Right cardiac atrium (tissue), 5 donors: ENCODE measurements around the gene RRP8. TPM values are rescaled to one million over a fixed set of nuclear protein-coding genes. Genes with fewer than 3 reads are reported as not detected.

ENCODE experiments used
- ATAC-seq, 2 donors: fragments of 200-7000 bp; cut with Tn5 transposase; one replicate each; pipeline versions ENCODE4 v1.8.0 to v1.9.1; 2020; ENCODE audit warnings: moderate library complexity in 2 of 2, mild to moderate bottlenecking in 1 of 2
- DNase-seq, 3 donors: peaks; one replicate each; pipeline ENCODE4 v3.0.0-alpha.2; 2020
- H3K27ac ChIP-seq: one replicate; pipeline ENCODE4 v1.5.1; 2013; ENCODE audit warnings: mild to moderate bottlenecking, low read length, control low read depth, moderate library complexity
- H3K27me3 ChIP-seq: one replicate; pipeline ENCODE4 v1.6.1; 2013; ENCODE audit not compliant: control insufficient read depth, insufficient read depth
- H3K4me1 ChIP-seq: one replicate; pipeline ENCODE4 v1.6.1; 2013; ENCODE audit warnings: low read length; ENCODE audit not compliant: control insufficient read depth, insufficient read depth
- H3K4me3 ChIP-seq: one replicate; pipeline ENCODE4 v1.5.1; 2013; ENCODE audit warnings: low read length, control low read depth
- H3K9me3 ChIP-seq: one replicate; pipeline ENCODE4 v1.6.1; 2013; ENCODE audit warnings: low read length; ENCODE audit not compliant: control insufficient read depth
- WGBS: extraction: QIAGEN DNeasy Blood & Tissue Kit; methylation state at CpG from one replicate; pipeline ENCODE4 v1.1.7; 2013; 5-methylcytosine and 5-hydroxymethylcytosine counted together
- intact Hi-C, 4 donors: fragments of 100-400 bp; cut with DNase I; formaldehyde crosslinking; loops; one replicate each; pipeline versions ENCODE4 v1.11.0 to v1.14.0; 2022 to 2023
- polyA plus RNA-seq: library from polyadenylated mRNA; stranded (reverse); fragments of 200-250 nt; gene quantifications from one replicate; pipeline ENCODE4 v1.2.3, GENCODE V29; 2013
- total RNA-seq, 4 donors: library from RNA; stranded (reverse); fragmentation: NEBNext Ultra II Directional; extraction: Animal tissue kit (Norgen Biotek cat#: 25700); gene quantifications; one replicate each; pipeline ENCODE4 v1.2.1, GENCODE V29; 2021
- donor health status: healthy with polysubstance abuse.
- donor health status: DM: no; HTN: yes; CAD: no.
- donor health status: DM: no; HTN: no; CAD: no.
- donor health status: DM: no; HTN: yes; CAD: no; lungs with severe emphysema.
- donor health status: DM: yes; HTN: yes; CAD: no.

Gene RRP8
- total and polyA plus RNA-seq, 5 donors, result 15.8 to 21.7 (median 18.6) TPM

- ATAC-seq (no peak), DNase-seq (peak in 1 of 3 donors; percentile 41)
- Histone ChIP-seq H3K9me3 (no peaks in the 10 kb centered on the region), H3K27ac (no peak overlapping the region), H3K4me3 (no peak overlapping the region), H3K27me3 (no peaks in the 10 kb centered on the region), H3K4me1 (peaks cover 9% of the 10 kb centered on the region)
- intact Hi-C loops, result no loop called here
- 91% methylated on average over 29 of the region's 29 CpGs for WGBS
Measured at GRCh38 chr11:6632116-6633073, 29.0 kb upstream of the RRP8 start.

- DNase-seq, result no peak
- Histone ChIP-seq H3K27me3 (no peaks in the 10 kb centered on the region), H3K4me1 (peaks cover 7% of the 10 kb centered on the region), H3K4me3 (no peak overlapping the region), H3K9me3 (no peaks in the 10 kb centered on the region), H3K27ac (no peak overlapping the region)
- no peak for ATAC-seq
- intact Hi-C loops, result no loop called here
- WGBS, result 89% methylated on average over 11 of the region's 11 CpGs
Measured at GRCh38 chr11:6631361-6631890, 28.0 kb upstream of the RRP8 start.

- no peak for ATAC-seq
- intact Hi-C loops, result no loop called here
Measured at GRCh38 chr11:6630632-6631291, 27.3 kb upstream of the RRP8 start.

GRCh38 chr11:6629892-6630631 is 26.6 kb upstream of the RRP8 start:
- 79% methylated on average over 102 of the region's 102 CpGs for WGBS
- Histone ChIP-seq H3K27ac (no peak overlapping the region), H3K4me1 (no peaks in the 10 kb centered on the region), H3K9me3 (no peaks in the 10 kb centered on the region), H3K4me3 (no peak overlapping the region), H3K27me3 (no peaks in the 10 kb centered on the region)
- ATAC-seq (no peak), DNase-seq (peak in 1 of 3 donors; percentile 55)
- intact Hi-C loops, result no loop called here

More at GRCh38 chr11:6630632-6631291, 27.3 kb upstream of the RRP8 start:
- no peaks in the 10 kb centered on the region for H3K27me3 ChIP-seq
- peaks cover 4% of the 10 kb centered on the region for H3K4me1 ChIP-seq
- no peak overlapping the region for H3K27ac ChIP-seq
- WGBS, result 82% methylated on average over 28 of the region's 28 CpGs
- no peaks in the 10 kb centered on the region for H3K9me3 ChIP-seq
- peak in 1 of 3 donors; percentile 43 for DNase-seq
- H3K4me3 ChIP-seq, result no peak overlapping the region

GRCh38 chr11:6629573-6629891 is 26.1 kb upstream of the RRP8 start:
- WGBS, result 92% methylated on average over 24 of the region's 24 CpGs
- Histone ChIP-seq H3K27me3 (no peaks in the 10 kb centered on the region), H3K4me3 (no peak overlapping the region), H3K9me3 (no peaks in the 10 kb centered on the region), H3K27ac (no peak overlapping the region), H3K4me1 (no peaks in the 10 kb centered on the region)
- intact Hi-C loops, result no loop called here
- ATAC-seq (no peak), DNase-seq (no peak)

GRCh38 chr11:6628526-6628925 is 25.1 kb upstream of the RRP8 start:
- ATAC-seq (no peak), DNase-seq (no peak)
- WGBS, result 95% methylated on average over 4 of the region's 4 CpGs

GRCh38 chr11:6627762-6628241 is 24.4 kb upstream of the RRP8 start:
- intact Hi-C loops, result no loop called here
- H3K4me1 ChIP-seq, result no peaks in the 10 kb centered on the region
- H3K27me3 ChIP-seq, result no peaks in the 10 kb centered on the region
- WGBS, result 74% methylated on average over 2 of the region's 2 CpGs
- no peak overlapping the region for H3K4me3 ChIP-seq
- ATAC-seq (no peak), DNase-seq (no peak)
- H3K9me3 ChIP-seq, result no peaks in the 10 kb centered on the region
- no peak overlapping the region for H3K27ac ChIP-seq

More at GRCh38 chr11:6628526-6628925, 25.1 kb upstream of the RRP8 start:
- Histone ChIP-seq H3K27me3 (no peaks in the 10 kb centered on the region), H3K4me3 (no peak overlapping the region), H3K27ac (no peak overlapping the region), H3K9me3 (no peaks in the 10 kb centered on the region), H3K4me1 (no peaks in the 10 kb centered on the region)
- intact Hi-C loops, result no loop called here

GRCh38 chr11:6626971-6627761 is 23.8 kb upstream of the RRP8 start:
- H3K27ac ChIP-seq, result no peak overlapping the region
- H3K9me3 ChIP-seq, result no peaks in the 10 kb centered on the region
- WGBS, result 85% methylated on average over 19 of the region's 19 CpGs
- no peaks in the 10 kb centered on the region for H3K27me3 ChIP-seq
- H3K4me3 ChIP-seq, result no peak overlapping the region
- DNase-seq (peak in 1 of 3 donors; percentile 73), ATAC-seq (peak; percentile 10 to 17)
- intact Hi-C loops, result no loop called here
- H3K4me1 ChIP-seq, result no peaks in the 10 kb centered on the region

- ATAC-seq, result no peak
- no peaks in the 10 kb centered on the region for H3K9me3 ChIP-seq
- WGBS, result 88% methylated on average over 17 of the region's 17 CpGs
- no peaks in the 10 kb centered on the region for H3K4me1 ChIP-seq
- no peaks in the 10 kb centered on the region for H3K27me3 ChIP-seq
- H3K27ac ChIP-seq, result no peak overlapping the region
- no peak for DNase-seq
- intact Hi-C loops, result no loop called here
- H3K4me3 ChIP-seq, result no peak overlapping the region
Measured at GRCh38 chr11:6625832-6626420, 22.5 kb upstream of the RRP8 start.
